Measurements from ENCODE around the gene TMEM247.
"Not testable (repeated sequence)": the region's sequence is repeated elsewhere in the genome, so short reads cannot be mapped to it uniquely, and the experiment has no call there.

TMEM247 gene

GRCh38 chr2:46518861-46519260 lies 39.5 kb downstream of the TMEM247 start:
- DNase-seq: no peak

- DNase-seq: no peak
These were observed 39.9 kb downstream of the TMEM247 start for GRCh38 chr2:46519265-46519664.

- DNase-seq: no peak
These were observed 40.9 kb downstream of the TMEM247 start for GRCh38 chr2:46520130-46520711.

DNA sequence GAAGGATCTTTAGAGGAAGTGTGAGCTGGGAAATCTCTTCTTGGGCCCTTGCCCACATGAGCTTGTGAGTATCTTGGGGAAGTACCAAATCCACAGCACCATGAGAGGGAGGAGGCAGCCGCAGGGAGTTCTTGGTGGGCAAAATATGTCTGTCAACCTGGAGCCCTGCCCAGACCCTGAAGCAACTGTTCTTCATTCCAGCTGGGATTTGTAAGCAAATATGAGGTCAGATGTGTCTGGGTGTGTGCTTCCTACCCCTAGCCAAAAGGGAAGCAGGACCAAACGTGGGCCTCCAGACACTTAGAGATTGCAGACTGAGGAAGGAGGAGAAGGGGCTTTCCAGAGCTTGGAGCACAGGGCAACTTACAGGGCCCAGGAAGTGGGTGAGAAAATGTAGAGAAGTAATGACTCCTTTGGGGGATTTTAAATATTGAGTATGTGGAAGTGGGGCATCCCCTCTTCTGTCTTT lies 41.9 kb downstream of the TMEM247 start:
- no peak for DNase-seq

DNA sequence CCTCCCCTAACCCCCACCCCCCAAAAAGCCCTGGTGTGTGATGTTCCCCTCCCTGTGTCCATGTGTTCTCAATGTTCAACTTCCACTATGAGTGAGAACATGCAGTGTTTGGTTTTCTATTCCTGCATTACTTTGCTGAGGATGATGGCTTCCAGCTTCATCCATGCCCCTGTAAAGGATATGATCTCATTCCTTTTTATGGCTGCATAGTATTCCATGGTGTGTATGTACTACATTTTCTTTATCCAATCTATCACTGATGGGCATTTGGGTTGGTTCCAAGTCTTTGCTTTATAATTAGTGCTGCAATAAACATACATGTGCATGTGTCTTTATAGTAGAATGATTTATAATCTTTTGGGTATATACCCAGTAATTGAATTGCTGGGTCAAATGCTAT lies 43.0 kb downstream of the TMEM247 start:
- not testable (repeated sequence) for DNase-seq

DNA sequence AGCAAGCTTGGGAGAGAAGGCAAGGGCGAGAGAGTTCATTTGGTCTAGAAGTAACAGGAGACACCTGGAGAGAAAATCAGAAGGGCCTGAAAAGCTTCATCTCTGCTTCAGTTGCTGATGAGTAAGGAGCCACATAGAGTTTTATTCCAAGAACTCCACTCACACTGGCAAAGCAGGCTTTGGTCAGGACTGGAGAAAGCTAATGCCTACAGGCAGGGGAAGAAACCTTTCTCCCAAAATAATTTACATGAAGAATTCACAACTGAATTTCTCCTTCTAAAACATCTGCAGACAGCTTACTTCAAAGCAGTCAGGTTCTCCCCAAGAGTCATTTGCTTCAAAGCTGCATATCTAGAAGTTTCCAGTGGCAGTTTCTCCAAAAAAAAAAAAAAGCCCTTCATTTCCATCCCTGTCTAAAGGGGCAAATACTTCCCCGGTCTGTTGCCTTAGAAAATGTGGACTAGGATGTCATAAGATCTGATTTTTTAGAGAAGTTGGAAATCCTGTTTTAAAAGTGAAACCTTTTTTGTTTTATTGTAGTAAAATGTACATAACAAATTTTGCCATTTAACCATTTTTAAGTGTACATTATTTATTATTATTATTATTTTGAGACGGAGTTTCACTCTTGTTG lies 46.3 kb downstream of the TMEM247 start:
- DNase-seq: no peak

DNA sequence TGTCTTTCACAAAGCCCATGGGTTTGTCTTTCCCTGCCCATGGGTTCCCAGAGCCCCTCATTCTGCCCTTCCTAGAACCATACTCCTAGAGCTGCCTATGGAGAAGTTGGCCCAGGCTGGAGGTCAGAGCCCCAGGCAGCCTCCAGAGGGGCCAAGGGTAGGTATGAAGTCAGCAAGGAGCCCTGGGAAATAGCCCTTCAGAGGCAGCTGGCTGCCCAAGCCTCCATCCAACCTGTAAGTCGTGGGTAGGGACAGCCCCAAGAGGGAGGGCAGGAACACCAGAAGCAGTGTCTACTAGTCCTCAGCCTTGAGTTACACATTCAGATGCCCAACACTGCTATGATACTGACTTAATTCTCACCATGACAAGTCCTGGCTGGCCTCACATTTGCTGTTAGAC lies 49.5 kb downstream of the TMEM247 start:
- no peak for DNase-seq

DNA sequence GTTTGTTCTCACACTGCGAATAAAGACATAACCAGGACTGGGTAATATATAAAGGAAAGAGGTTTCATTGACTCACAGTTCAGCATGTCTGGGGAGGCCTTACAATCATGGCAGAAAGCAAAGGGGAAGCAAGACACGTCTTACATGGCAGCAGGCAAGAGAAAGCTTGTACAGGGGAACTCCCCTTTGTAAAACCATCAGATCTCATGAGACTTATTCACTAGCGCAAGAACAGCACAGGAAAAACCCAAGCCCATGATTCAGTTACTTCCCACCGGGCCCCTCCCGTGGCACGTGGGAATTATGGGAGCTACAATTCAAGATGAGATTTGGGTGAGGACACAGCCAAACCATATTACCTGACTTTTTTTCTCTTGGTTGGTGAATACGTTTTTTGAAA lies 51.3 kb downstream of the TMEM247 start:
- no peak for DNase-seq

GRCh38 chr2:46531863-46532262 lies 52.5 kb downstream of the TMEM247 start:
- no peak for DNase-seq
